GM19468 (cell line): ENCODE data around the gene MKRN1.
"Not testable (repeated sequence)": the region's sequence is repeated elsewhere in the genome, so short reads cannot be mapped to it uniquely, and the experiment has no call there.

Experiments used
- ATAC-seq: cut with Tn5 transposase; IDR thresholded peaks from one replicate; pipeline ENCODE4 v1.9.1; 2021; ENCODE audit warnings: mild to moderate bottlenecking, moderate library complexity, moderate number of reproducible peaks; ENCODE audit not compliant: unreplicated experiment; ENCODE audit errors: extremely low read depth

Gene MKRN1

DNA sequence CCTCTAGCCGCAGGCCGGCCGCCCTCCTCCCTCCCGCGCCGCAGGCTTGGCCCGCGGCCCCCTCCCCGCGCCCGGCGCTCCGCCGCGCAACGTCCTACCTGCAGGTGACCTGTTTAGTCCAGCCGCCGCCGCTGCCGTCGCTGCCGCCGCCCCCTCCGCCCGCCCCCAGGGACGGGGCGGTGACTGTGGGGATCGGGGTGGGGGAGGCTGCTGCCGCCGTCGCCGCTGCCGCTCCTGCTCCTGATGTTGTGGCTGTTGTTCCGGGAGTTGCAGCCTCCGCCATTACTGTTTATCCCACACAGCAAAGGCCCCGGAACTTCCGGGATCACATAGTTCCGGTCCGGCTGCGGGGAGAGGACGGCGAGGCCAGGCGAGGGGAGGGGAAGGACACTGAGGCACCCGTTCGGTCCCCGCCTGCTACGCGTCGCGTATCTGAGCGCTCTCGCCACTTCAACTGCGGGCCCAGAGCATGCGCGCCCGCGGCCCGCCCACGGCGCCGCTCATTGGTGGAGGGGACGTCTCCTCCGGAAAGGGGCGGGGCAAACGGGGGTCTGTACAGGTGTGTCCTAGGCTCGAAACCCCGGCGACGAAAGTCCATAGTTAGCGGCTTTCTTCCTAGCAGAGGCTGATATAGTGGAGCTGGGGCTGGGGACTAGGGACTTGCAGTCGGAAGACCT lies at the start of gene MKRN1:
TSS of gene MKRN1 (minus strand) at position 444 of the 677 bp plus-strand sequence. CDS start at position 283, 161 bp downstream.
- ATAC-seq = peak; percentile 93

DNA sequence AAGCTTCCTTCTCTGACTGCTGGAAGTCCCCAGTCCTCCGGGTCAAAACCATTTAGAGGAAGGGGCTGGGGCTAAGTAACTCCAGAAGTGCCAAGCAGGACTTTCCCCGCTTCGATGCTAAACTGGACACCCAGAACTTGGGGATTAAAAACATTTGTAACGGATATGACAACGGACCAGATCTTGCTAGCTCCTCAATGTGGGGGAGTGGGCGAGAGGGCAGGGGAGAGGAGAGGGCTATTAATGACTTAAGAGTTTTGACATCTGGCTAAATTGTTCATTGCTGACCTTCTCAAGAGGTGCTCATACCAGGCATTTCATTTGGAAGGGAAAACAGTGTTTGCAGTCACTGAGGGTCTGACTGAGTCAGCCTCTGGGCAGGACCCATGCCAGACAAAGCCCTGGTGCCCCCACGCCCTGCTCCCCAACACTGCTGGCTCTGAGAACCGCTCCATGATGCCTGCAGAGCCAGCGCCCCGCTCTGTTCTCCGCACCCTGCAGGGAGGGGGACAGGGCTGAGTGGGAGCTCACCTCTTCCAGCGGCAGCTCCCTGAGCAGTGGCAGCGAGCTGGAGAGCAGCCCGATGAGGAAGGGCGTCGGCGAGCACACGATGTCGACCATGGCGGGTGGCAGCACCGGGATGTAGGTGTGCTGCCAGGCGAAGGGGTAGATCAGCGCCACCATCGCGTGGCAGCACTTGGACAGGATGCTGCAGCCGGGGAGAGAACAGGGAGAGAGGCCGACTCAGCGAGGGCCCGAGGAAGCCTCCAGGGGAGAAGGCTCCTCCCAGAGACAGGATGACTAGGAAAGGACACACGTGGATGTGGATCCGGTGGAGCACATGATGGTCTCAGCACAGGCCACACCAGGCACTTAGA lies 47.7 kb upstream of the MKRN1 start:
- ATAC-seq = no peak

DNA sequence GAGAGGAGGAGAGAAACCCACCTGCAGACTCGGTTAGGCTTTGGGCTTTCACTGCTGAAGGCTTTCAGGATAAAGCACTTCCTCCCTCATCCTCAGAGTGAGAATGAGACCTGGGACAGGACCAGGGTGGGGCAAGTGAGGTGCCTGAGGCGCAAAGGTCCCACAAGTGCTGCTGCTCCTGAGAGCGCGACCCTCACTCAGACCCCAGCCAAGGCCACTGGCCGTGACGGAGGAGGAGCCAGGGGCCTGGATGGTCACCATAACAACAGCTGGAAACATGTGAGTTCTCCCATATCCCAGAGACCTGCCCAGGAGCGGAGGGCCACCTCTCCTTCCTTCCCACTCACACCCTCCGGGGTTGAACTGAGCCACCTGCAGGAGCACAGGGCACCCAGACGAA lies 46.9 kb upstream of the MKRN1 start:
- no peak for ATAC-seq

- no peak for ATAC-seq
These were observed 46.4 kb upstream of the MKRN1 start for GRCh38 chr7:140525743-140526142.

DNA sequence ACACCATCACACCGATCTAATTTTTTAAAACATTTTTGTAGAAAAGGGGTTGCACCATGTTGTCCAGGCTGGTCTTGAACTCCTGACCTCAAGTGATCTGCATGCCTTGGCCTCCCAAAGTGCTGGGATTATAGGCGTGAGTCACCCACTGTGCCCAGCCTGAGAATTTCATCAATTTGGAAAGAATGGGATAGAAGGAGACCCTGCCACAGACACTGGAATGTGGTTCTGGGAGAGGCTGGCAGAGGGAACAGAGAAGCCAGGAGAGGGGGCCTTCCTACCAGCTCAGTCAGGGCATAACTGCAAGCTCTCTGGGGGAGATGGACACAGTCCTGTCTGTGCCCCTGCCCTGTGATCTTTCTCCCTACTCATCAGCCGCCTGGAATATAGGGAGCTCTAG lies 42.1 kb upstream of the MKRN1 start:
- no peak for ATAC-seq

- no peak for ATAC-seq
These were observed 39.7 kb upstream of the MKRN1 start for GRCh38 chr7:140519007-140519399.

DNA sequence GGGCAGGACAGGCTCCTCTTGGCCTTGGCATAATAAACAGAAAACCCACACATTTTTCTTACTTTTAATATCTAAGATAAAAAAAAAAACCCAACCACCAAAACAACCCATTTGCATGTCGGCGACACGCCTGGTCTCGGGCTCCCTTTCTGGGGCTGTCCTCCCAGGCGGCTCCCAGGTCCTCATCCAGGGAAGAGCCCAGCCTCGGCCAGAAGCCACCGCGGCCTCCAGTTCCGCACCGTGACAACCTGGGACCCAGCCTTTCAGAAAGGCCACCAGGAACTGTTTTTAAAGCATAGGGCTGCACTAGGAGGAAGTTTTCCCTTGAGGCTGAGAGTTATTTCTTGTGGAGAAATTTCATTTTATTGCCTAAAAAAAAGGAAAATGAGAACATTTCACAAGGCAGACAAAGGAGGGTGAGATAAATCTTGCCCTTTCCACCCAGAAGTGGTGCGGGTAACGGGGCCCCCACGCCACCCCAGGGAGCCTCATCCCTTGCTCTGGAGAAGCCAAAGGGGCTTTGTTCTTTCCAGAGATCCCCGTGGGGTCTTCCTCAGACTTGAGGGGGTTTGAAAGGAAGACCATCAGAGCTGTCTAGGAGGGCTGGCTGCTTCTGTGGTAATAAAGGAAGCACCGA lies 39.2 kb upstream of the MKRN1 start:
- no peak for ATAC-seq

DNA sequence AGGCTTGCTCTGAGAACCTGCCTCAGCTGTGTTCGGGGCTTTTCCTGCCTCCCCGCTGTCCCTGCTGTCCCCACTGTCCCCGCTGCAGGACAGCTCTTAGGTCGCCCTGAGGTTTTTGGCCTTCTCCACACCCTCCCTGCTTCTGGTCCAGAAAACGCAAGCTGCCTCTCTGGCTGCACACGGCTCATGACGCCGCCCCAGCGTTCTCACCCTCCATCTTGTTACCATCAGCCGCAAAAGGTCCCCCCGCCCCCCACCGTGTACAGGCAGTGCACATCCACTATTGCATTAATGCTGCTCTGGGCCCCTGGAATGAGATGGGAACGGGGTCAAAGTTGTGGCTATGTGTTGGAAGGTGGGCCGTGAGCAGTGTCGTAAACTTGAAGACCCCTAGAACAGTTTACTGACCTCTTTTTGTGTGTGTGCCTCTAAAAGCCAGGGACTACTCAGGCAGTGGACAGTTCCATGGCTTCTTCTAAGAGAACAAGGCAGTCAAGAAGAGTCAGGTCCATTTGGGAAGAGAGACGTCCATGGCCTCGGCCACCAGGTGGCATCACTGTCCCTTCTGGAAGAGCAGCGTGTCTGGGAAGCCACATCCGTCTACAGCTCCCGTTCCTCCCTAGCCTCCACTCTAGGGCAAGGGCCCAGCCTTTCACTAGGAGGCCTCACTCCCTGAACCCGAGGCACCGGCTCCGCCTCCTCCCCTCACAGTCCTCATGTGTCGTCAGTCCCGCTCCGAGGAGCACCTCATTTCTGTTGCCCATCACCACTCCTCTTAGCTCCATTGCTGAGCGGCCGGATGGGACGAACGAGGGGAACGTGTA lies 38.5 kb upstream of the MKRN1 start:
- ATAC-seq = no peak

- no peak for ATAC-seq
These were observed 33.2 kb upstream of the MKRN1 start for GRCh38 chr7:140512317-140513000.

DNA sequence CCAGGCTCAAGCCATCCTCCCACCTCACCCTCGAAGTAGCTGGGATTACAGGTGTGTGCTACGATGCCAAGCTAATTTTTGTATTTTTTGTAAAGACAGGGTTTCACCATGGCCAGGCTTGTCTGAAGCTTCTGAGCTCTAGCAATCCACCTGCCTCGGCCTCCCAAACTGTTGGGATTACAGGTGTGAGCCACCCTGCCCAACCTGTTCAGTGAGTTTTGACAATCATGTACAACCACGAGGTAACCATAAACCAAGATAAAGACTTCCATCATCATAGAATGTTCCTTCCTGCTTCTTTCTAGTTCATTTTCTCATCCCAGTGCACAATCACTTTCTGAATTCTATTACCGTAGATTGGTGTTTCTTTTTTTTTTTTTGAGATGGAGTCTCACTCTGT lies 30.5 kb upstream of the MKRN1 start:
- no peak for ATAC-seq

DNA sequence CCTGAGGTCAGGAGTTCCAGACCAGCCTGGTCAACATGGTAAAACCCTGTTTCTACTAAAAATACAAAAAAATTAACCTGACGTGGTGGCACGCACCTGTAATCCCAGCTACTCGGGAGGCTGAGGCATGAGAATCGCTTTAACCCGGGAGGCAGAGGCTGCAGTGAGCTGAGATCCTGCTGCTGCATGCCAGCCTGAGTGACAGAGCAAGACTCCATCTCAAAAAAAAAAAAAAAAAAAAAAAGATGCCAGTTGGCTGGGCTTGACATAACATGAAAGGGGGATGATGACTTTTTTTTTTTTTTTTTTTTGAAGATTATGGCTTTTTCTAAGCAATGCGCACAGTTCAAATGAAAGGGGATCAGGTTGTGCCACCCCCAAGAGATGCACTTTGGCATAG lies 28.3 kb upstream of the MKRN1 start:
- not testable (repeated sequence) for ATAC-seq

DNA sequence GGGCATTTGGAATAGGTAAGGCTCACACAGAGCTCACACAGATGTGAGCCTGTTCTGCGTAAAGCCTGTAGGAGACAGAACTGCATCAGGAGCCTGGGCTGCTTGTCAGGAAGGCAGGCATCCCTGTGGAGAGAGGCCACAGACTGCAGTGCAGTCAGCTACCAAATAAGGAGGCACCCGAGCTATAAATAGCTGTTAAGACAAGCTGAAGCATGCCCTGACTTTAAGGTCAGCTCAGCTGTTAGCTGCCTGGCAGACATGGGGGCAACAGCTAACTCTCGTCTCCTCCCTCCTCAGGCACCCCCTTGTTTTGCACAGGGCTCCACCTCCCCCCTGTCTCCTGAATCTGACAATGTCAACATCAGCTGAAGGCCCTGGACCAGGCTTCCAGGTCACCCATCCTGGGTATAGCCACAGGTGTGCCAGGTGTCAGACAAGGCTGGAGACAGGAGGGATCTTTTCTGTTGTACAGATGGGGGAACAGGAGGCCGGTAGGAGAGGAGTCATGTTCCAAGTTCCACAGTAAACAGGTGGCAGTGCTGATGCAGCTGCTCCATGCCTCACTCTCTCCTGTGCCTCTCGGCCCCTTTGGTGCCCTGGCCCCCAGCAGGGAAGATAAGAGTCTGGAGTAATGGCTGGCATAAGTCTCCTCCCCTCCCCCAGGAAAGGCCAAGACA lies 27.6 kb upstream of the MKRN1 start:
- no peak for ATAC-seq

DNA sequence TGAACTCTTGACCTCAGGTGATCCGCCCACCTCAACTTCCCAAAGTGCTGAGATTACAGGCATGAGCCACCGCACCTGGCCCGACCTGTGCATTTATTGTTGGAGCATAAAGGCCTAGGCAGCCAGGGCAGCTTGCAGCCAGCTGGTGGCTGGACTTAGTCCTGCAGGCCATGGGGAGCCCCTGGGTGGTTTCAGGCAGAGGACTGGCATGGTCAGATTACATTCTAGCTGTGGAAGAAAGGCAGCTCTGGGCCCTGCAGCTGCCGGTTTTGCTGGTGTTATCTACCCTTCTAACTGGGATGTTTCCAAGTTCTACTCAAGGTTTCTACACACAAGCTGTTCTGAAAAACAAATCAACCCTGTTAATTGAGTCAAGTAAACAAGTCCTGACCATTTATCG lies 22.7 kb upstream of the MKRN1 start:
- no peak for ATAC-seq

- ATAC-seq = not testable (repeated sequence)
These were observed 18.5 kb upstream of the MKRN1 start for GRCh38 chr7:140497807-140498206.

GRCh38 chr7:140497241-140497769 lies 18.0 kb upstream of the MKRN1 start:
- ATAC-seq = no peak

- no peak for ATAC-seq
These were observed 16.3 kb upstream of the MKRN1 start for GRCh38 chr7:140495514-140496097.

DNA sequence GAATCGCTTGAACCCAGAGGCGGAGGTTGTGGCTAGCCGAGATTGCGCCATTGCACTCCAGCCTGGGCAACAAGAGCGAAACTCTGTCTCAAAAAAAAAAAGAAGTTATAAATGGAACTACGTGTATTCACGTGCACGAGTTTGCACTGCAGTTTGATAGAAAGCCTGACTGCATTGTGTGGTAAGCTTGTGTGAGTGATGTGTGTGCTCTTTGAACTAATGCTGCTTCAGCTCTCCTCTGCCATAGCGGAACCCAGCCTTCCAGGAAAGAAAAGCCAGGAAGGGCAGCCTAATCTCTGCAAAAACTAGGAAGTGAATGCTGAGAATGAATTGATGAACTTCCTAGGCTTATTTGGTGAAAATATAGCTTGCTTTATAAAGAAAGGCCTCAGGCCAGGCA lies 15.6 kb upstream of the MKRN1 start:
- no peak for ATAC-seq

DNA sequence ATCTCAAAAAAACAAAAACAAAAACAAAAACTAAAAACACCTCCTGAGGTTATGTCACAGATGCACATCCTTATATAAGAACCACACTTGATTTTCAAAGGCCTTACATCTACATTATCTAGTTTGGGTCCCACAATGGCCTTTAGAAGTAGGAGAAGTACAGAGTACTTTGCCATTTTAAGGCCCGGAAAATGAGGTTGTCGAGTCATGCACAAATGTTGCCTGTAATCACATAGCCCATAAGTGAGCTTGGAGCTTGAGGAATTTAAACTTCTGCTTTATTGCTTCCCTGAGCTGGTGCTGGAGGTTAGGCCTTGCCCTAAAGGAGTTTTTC lies 9.7 kb upstream of the MKRN1 start:
- no peak for ATAC-seq
